Ammon's horn (tissue), 1 donor: ENCODE measurements around the gene NT5DC3.

Experiments used
- DNase-seq: peaks from one replicate; pipeline ENCODE4 v3.0.0-alpha.2; 2016; ENCODE audit warnings: low spot score

The NT5DC3 gene

DNA sequence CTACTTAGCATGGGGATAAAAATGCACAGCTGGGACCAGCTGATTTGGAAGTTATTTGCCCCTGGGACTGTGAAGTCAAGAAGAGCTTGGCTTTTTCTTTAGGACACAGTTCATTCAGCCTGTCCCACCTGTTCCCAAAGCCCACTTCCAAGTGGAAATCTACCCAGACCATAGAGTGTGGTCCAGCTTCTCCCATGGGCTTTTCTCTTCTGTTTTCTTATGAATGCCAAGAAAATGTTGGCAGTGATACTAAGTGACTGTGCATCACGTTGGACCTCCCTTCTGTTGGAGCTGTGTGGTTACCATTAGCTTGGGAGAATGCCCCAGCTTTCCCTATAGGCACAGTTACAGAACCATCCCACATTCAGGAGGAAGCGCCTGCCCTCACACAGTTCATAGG is 89.4 kb downstream of the NT5DC3 start:
- DNase-seq, result no peak

DNA sequence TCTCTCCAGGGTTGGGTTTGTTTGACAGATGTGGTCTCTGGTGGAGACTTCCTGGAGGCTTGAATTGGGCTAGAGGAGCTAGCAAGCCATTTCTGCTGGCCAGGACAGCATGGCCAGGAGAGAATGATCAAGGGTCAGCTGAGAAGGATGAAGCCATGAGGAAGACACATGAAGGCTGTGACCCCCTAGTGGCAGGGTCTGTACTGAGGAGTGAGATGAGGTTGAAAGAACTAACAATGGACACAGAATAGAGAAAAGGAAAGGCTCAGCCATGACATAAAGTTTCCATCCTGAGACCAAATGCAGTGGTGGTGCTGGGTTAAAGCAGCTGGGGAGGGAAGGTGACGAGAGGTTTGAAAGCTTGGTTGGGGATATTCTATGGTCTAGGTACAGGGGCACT is 89.9 kb downstream of the NT5DC3 start:
- no peak for DNase-seq

GRCh38 chr12:103748875-103749274 is 92.2 kb downstream of the NT5DC3 start:
- DNase-seq, result no peak

- no peak for DNase-seq
Observed at GRCh38 chr12:103748002-103748401, 93.0 kb downstream of the NT5DC3 start.

DNA sequence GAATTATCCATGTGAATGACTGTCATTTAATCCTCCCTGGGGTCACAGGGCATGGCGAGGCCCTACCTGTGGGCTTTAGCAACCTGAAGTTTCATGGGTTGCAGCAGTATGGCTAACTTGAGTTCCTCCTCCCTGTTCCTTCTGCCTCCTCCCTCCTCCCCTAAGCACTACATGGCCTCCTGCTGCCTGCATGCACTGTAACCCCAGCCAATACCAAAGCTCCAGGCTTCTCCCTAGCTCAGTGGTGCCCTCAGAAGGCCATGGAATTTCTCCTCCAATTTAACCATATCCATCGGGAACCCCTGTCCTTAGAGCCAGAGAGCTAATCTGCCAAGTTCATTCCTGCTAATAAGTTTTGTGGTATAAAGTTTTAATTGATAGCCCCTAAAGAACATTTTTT is 95.1 kb downstream of the NT5DC3 start:
- no peak for DNase-seq

- no peak for DNase-seq
Observed at GRCh38 chr12:103743788-103744187, 97.2 kb downstream of the NT5DC3 start.

DNA sequence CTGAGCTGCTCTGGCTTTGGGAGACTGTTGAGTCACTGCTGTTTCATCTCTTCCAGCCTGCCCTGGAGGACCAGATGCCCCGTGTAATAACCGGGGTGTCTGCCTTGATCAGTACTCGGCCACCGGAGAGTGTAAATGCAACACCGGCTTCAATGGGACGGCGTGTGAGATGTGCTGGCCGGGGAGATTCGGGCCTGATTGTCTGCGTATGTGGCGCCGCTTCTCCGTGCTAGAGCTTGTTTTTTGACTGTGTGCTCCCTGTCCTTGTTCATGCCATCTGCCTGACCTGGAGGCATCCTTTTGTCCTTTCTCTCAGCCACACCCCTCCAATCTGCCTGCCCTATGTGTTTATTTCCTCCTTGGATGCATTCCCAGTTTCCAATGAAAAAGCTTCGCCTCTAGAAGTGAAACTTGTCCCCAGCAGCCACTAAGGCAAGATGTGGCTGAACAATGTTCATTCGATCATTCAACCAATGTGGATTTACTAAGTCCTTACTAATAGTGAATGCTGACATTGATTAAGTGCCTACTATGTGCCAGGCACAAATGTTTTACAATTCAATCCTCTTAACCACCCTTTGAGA is 98.6 kb downstream of the NT5DC3 start:
- peak; percentile 12 for DNase-seq

DNA sequence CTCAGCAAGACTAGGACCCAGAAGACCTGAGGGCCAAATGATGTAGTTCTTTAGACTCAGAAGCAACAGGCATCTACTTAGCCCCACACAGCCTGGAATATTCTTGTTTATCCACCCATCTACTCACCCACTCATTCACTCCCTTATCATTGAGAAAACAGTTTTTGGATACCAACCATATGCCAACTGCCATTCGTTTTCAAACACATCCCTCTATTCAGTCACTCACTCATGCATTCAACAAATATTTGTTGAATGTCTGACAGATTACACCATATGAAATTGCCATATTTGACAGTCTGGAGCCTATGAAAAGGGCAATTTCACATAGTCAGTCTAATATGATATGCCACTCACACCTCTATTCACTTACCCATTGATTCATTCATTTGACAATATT is 103.2 kb downstream of the NT5DC3 start:
- DNase-seq, result peak; percentile 5

DNA sequence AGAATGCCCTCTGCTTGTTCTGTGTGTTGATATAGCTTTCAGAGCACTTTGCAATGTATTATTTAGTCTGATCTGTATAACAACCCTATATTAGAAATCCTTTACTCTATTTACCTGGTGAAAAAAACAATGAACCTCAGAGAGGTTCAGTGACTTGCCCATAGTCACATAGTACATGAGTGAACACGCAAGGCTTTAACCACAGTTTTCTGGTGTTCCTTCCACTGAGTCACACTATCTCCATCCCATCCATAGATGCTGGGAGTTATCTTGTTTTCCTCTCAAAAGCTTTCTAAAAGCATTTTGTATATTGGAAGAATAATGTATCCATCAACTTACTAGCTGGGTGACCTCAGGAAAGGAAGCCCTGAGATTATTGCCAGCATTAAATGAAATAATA is 104.5 kb downstream of the NT5DC3 start:
- no peak for DNase-seq

GRCh38 chr12:103735291-103735690 is 105.7 kb downstream of the NT5DC3 start:
- no peak for DNase-seq

DNA sequence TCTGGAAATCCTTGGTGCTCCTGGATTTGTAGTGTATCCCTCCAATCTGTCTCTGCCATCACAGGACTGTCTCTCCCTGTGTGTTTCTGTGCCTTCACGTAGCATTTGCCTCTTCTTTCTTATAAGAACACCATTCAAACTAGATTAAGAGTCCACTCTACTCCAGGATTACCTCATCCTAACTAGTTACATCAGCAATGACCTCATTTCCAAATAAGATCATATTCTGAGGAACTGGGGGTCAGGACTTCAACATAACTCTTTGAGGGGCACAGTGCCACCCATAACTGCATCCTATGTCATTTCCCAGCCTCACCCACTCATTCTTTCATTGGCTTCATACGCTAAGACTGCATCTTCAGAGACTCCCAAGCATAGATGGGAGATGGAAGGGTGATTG is 106.2 kb downstream of the NT5DC3 start:
- no peak for DNase-seq

DNA sequence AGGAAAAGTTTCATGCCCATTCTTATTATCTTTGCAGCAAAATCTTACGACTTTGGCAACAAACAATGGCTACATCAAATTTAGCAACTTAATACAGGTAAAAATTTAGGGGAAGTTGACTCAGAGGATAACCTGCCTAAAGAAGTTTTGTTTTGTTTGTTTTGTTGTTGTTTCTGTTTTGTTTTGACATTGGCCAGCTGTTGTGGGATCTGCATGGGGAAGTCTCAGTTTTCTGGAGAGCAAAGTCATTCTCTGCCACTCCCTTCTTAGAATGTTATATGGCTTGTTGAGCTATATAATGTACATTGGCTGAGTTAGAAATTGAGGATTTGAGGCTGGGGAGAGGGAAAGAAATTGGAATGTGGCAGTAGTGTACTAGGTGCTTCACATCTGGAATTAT is 109.5 kb downstream of the NT5DC3 start:
- DNase-seq, result no peak

- DNase-seq, result no peak
Observed at GRCh38 chr12:103729499-103729898, 111.5 kb downstream of the NT5DC3 start.

DNA sequence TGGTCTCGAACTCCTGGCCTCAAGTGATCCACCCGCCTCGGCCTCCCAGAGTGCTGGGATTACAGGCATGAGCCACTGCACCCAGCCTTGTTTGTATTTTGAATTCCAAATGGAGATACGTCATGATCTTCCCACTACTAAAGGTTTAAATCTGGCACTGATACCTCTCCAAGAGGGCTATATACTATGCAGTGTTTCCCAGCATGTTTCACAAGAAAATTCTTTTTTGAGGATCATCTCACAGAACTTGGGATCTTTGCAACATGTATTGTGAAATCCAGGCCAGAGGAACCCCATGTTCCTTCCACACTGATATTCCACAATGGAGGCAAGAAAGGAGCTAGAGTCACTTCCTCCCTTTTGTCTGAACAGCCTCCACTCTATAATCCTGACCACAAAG is 112.7 kb downstream of the NT5DC3 start:
- no peak for DNase-seq

GRCh38 chr12:103727638-103728037 is 113.4 kb downstream of the NT5DC3 start:
- no peak for DNase-seq

DNA sequence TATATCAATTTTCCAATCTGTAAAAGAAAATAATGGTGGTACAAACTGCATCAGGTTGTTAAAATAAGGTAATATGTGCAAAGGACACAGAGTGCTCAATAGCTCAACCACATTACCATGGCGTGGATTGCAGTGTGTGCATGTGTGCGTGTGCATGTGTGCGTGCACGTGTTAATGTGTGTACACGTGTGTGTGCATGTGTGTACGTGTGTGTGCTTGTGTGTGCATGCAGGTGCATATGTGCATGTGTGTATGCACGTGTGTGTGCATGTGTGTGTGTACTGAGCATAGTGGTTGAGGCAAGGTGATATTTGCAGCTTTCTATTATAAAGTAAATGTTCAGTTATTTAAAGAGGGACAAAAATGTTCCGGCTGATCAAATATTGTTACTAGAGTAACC is 115.6 kb downstream of the NT5DC3 start:
- no peak for DNase-seq
